ENCODE measurements around the gene GALNTL6. TPM values are rescaled to one million over a fixed set of nuclear protein-coding genes. Genes with fewer than 3 reads are reported as not detected.
"Not testable (repeated sequence)": the region's sequence is repeated elsewhere in the genome, so short reads cannot be mapped to it uniquely, and the experiment has no call there.

Gene GALNTL6
- polyA plus RNA-seq, 5 donors: 0.06 to 0.13 (median 0.08) TPM

- DNase-seq: no peak
These were observed 1052.4 kb downstream of the GALNTL6 start for GRCh38 chr4:172865531-172866127.

DNA sequence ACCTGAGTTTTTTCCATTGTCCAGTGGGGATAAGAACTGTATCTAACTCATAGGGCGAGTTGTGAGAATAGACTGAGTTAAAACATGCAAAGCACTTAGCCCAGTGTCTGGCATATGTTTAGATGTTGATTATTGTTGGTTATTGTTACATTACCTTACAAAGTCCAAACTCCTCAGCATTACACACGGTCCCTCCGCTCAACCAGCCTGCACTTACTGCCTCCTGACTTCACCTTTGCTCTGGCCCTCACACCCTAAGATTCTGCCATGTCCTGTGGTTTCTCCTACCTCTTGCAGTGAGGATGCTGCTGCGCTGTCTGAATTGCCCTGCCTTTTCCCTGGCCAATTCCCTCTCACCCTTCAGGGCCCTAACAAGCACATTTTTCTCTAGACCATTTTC, 1053.2 kb downstream of the GALNTL6 start:
- DNase-seq: no peak

GRCh38 chr4:172867835-172868234, 1054.6 kb downstream of the GALNTL6 start:
- DNase-seq: no peak

DNA sequence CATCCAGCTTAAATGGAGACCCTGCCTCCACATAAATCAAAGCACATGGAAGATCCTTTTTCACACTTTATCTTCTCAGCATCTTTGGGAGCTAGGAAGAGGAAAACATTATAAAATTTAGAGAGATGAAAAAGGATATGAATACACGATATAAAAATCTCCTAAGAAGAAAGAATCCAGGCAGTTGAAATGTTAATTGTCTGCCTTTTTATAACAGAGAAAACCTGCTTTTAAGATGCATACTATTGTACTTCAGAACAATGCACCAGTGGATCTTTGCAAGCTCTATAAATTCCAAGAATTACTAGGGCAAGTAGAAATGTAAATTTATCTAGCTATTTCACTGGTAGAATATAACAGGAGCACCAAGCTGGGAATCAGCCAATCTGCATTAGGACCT, 1055.1 kb downstream of the GALNTL6 start:
- no peak for DNase-seq

GRCh38 chr4:172869621-172870268, 1056.5 kb downstream of the GALNTL6 start:
- no peak for DNase-seq

DNA sequence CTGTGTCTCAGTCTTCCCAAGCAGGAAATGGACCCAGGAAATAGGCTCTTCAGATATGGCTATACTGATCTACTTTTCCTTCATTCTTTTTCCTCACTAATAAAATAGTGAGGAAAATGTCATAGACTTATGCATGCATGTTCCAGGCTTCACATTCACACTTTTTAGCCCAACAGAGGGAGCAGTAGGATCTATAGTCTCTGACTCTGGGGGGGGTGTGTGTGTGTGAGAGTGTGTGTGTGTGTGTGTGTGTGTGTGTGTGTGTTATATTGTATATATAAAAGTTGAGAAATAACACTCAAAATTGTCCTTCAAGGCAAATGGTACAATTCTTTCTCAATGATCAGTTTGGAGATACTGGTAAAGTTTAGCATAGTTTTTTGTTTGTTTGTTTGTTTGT, 1058.2 kb downstream of the GALNTL6 start:
- DNase-seq: no peak

- DNase-seq: no peak
These were observed 1061.7 kb downstream of the GALNTL6 start for GRCh38 chr4:172874944-172875343.

DNA sequence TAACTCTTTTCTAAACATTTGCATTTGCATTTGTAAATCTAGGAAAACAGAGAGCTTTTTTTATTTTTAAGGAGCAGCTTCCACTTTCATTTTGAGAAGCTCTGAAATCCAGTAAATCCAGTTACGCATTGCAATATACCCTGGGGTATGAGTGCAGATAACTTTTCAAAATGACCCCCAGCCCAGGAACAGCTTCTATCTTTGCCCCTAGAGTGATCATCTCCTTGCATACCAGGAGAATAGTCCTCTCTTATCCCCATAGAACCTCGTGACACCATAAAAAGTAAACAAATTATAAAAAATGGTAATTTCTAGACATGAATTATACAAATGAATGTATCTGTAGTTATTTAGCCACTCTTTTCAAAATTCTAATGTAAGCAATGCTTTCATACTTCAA, 1063.2 kb downstream of the GALNTL6 start:
- no peak for DNase-seq

DNA sequence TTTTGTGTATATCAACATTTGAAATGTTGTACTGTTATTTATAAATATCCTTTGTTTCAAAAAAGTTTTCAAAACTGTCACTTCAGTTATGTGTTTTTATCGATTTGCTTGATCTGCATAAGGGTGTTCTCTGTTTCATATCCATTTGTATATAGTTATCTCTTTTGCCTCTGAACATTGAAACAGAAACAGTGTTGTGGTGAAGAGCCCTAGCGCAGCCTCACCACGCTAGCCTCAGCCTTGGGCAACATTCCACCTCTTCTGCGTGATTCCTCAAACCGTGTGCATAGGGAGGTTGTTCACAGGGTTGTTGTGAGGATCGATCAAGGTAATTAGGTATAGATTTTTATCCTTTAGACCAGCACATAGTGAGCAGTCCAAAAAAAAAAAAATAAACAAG, 1068.4 kb downstream of the GALNTL6 start:
- DNase-seq: no peak

GRCh38 chr4:172887358-172887757, 1074.2 kb downstream of the GALNTL6 start:
- not testable (repeated sequence) for DNase-seq

DNA sequence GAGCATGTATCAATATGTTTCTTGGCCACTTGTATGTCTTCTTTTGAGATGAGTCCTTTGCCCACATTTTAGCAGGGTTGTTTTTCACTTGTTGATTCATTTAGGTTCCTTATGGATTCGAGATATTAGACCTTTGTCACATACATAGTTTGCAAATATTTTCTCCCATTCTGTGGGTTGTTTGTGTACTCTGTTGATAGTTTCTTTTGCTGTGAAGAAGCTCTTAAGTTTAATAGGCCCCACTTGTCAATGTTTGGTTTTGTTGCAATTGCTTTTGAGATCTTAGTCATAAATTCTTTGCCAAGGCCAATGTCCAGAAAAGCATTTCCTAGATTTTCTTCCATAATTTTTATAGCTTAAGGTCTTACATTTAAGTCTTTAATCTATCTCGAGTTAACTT, 1074.8 kb downstream of the GALNTL6 start:
- no peak for DNase-seq

DNA sequence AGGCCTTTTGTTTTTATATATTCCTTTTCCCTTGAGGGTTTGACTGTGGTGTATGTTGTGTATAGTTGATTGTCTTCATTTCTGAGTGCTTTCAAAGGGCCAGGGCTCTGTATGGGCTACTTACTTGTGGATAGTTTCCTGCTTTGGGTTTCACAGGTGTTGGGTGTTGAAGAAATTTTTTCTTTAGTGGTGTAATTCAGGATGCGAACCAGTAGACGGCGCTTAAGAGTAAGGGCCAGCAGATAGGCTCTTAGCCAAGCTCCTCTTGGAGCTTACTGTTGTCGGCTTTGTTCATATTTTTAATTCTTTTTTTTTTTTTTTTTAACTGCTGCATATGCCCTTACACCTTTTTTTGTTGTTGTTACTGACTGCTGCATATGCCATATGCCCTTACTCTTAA, 1079.1 kb downstream of the GALNTL6 start:
- no peak for DNase-seq

DNA sequence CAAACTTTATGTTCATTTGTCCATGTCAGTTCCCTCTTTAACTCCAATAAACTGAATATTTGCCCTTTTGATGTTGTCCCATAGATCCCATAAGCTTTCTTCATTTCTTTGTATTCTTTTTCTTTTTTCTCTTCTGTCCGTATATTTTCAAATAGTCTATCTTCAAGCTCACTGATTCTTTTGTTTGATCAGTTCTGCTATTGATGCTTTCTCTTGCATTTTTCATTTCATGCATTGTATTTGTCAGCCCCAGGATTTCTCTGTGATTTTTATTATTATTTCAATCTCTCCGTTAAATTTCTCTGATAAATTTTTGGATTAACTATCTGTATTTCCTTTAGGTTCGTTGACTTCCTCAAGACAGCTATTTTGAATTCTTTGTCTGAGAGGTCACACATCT, 1082.5 kb downstream of the GALNTL6 start:
- no peak for DNase-seq

DNA sequence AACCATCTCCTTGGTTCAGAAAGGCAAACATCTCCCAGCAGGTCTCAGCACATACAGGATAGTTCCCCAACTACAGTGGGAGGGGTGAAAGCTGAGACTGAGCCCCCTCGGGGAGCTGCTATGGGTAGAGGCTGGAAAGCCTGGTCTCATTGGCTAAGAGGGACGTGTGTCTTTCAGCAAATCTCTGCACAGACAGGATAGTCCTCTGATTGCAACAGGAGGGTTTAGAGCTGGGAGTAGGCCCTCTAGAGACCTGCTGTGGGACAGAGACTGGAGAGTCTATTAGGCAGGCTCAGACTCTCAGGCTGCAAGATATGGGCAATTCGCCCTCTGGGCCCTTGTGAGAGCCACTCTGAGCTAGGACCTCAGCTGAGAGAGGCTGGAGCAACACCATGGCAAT, 1083.8 kb downstream of the GALNTL6 start:
- DNase-seq: no peak

- DNase-seq: no peak
These were observed 1085.5 kb downstream of the GALNTL6 start for GRCh38 chr4:172898715-172899114.

- no peak for DNase-seq
These were observed 1086.7 kb downstream of the GALNTL6 start for GRCh38 chr4:172899861-172900260.

DNA sequence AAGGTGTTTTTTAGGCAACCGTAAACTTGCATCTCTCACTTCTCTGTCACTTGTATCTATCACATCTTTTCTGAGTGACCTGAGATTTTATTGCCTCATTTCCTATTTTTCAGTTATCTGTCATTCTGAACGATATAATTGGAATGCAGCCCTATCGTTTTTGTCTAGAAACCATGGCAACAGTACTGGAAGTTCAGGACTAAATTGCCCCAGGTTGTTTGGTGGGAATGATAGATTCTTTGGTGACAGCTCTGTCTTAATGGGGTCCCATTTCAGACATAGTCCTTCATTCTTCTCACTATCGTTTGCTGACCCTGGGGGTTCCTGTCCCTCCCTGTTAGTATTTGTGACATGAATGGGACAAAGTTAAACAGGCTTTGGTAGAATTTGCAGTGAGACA, 1087.7 kb downstream of the GALNTL6 start:
- DNase-seq: no peak

- not testable (repeated sequence) for DNase-seq
These were observed 1099.3 kb downstream of the GALNTL6 start for GRCh38 chr4:172912468-172912867.

DNA sequence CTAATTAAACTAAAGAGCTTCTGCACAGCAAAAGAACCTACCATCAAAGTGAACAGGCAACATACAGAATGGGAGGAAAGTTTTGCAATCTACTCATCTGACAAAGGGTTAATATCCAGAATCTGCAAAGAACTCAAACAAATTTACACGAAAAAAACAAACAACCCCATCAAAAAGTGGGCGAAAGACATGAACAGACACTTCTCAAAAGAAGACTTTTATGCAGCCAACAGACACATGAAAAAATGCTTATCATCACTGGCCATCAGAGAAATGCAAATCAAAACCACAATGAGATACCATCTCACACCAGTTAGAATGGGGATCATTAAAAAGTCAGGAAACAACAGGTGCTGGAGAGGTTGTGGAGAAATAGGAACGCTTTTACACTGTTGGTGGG, 1104.2 kb downstream of the GALNTL6 start:
- DNase-seq: not testable (repeated sequence)

- DNase-seq: no peak
These were observed 1106.1 kb downstream of the GALNTL6 start for GRCh38 chr4:172919269-172919668.

- DNase-seq: no peak
These were observed 1114.1 kb downstream of the GALNTL6 start for GRCh38 chr4:172927096-172927814.

DNA sequence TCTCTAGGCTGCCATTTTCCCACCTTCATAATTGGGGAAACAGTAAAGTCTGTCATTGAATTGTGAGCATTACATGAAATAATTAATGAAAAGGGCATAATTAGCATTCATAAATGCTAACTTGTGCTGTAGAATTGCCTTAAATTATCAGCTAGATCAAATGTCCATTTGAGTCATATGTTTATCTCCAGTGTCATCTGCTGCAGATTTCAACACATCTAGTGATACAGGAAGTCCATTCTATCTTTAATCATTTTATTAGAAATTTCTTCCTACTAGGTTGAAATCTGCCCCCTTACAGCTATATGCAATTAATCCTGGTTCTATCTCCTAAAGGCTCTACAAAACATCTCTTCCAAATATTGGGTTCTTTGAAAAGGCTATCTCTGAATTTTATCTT, 1115.1 kb downstream of the GALNTL6 start:
- DNase-seq: no peak
